Skeletal muscle satellite cell (primary cell): Measurements from ENCODE around the gene NDUFB6.

Source experiments
- H3K27me3 ChIP-seq: 2 replicates; pipeline ENCODE4 v1.7.0; 2013; ENCODE audit warnings: low read length; ENCODE audit not compliant: control insufficient read depth, insufficient read depth
- H3K36me3 ChIP-seq: 2 replicates; pipeline ENCODE4 v1.7.0; 2013; ENCODE audit warnings: mild to moderate bottlenecking, control low read depth, low read length; ENCODE audit not compliant: insufficient read depth
- H3K4me1 ChIP-seq: 2 replicates; pipeline ENCODE4 v1.7.0; 2013; ENCODE audit warnings: low read length; ENCODE audit not compliant: control insufficient read depth, insufficient read depth
- H3K4me2 ChIP-seq: 2 replicates; pipeline ENCODE4 v1.7.0; 2013; ENCODE audit warnings: mild to moderate bottlenecking, low read length
- H3K4me3 ChIP-seq: 2 replicates; pipeline ENCODE4 v1.7.0; 2013; ENCODE audit warnings: low read length
- H3K9ac ChIP-seq: 2 replicates; pipeline ENCODE4 v1.7.0; 2013; ENCODE audit warnings: mild to moderate bottlenecking, low read depth, low read length, moderate library complexity
- H3K9me3 ChIP-seq: replicated peaks from 2 replicates; pipeline ENCODE4 v1.7.0; 2013; ENCODE audit warnings: mild to moderate bottlenecking, control low read depth, low read length

Gene NDUFB6

DNA sequence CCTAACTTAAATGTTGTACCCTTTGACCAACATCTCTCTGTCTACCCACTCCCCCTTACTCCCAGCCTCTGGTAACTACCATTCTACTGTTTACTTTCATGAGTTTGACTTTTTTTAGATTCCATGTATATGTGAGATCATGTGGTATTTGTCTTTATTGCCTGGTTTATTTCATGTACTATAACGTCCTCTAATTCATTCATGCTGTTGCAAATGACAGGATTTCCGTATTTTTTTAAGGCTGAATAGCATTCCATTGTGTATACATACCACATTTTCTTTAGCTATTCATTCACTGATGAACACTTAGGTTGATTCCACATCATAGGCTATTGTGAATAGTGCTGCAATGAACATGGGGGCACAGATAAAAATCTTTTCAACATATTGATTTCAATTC is 11.8 kb upstream of the NDUFB6 start:
- Histone ChIP-seq H3K9ac (no peak overlapping the region), H3K27me3 (no peaks in the 10 kb centered on the region), H3K36me3 (no peaks in the 10 kb centered on the region), H3K4me2 (no peak overlapping the region), H3K4me3 (no peak overlapping the region), H3K9me3 (no peaks in the 10 kb centered on the region), H3K4me1 (peaks cover 4% of the 10 kb centered on the region)

DNA sequence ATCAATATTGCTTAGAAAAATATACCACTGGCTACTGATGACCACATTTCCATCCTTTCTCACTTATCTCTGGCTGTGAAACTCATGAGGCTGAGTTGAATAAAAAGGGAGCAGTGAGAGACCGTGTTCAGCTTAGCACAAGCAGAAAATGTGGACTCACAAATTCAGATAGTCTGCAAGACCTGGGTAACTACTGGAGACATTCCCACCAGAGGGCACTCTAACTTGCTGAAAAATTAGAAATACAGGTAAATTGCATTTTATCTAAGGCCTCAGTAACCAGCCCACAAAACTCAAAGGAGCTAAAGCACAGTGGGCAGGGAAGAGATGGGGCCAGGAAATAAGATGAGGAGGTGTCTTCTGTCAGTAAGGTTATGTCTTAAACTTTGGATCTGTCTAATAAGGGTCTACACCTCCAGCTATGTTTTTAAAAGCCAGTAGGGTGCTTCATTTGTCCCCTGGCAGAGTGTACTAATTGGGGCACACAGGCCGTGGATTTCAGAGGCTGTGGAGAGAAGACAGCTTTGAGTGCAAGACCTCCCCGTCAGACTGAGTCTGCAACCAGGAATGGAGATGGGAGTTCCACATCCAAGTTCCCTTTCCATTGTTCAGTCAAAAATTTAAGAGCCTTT is 8.7 kb upstream of the NDUFB6 start:
- Histone ChIP-seq H3K4me2 (no peak overlapping the region), H3K4me1 (peaks cover 4% of the 10 kb centered on the region), H3K9me3 (no peaks in the 10 kb centered on the region), H3K27me3 (peaks cover 5% of the 10 kb centered on the region), H3K4me3 (no peak overlapping the region), H3K9ac (no peak overlapping the region), H3K36me3 (no peaks in the 10 kb centered on the region)

DNA sequence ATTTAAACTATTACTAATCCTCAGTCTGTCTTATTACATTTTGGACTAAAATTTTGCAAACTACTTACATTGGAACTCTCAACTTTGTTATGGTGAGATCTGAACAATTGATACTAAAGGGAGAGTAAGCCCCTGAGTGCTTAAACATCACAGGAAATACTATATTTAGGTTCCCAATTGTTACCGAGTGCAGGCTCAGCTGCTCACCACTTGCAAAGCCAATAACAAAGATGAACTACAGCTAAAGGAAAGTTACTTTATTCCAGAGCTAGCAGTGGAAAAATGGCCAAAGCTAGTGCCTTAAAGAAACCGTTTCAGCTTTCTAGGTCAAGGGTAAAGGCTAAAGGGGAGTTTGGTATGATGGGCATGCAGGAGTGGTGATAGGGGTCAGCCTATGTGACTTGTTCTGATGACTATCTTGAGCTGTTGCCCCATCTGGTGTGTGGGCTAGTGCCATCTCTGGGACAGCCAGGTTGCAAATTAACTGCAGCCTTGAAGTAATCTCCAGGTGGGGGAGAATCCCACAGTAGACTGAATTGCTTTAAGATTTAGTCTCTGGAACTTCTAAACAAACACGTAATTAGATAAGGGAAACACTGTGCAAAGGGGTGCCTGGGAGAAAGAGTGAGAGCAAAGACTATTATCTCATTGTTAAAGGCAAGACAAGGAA is 7.8 kb upstream of the NDUFB6 start:
- peaks cover 5% of the 10 kb centered on the region for H3K27me3 ChIP-seq
- H3K4me2 ChIP-seq: no peak overlapping the region
- no peaks in the 10 kb centered on the region for H3K9me3 ChIP-seq
- H3K9ac ChIP-seq: no peak overlapping the region
- no peaks in the 10 kb centered on the region for H3K36me3 ChIP-seq
- no peak overlapping the region for H3K4me3 ChIP-seq
- H3K4me1 ChIP-seq: peaks cover 4% of the 10 kb centered on the region

DNA sequence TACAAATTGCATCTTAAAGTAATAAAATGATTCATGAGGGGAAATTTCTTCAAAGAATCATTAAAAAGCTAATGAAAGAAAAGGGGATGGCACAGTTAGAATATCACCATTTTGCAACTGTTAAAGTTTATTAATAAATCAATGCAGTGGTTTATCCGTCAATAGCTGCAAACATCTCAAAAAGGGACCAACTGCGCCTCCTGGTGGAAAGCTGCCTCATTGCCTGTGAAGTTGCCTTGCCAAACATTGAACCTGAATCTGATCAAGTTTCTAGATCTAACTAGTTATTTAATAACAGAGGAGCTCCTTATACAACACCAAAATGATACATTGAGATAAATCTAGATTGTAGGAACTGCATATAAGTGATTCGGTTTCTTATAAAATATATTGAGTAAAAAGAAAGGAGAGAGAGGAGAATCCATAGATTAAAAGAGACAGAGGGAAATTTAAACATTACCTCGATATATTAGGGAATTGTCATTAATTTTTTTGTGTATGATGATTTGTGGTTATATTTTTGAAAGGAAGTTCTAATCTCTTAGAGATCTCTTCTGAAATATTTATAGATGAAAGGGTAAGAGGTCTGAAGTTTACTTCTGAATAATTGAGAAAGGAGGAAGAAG is 6.9 kb upstream of the NDUFB6 start:
- Histone ChIP-seq H3K4me2 (peak overlapping the region; percentile 27), H3K4me1 (peaks cover 4% of the 10 kb centered on the region), H3K27me3 (peaks cover 5% of the 10 kb centered on the region), H3K9me3 (no peaks in the 10 kb centered on the region), H3K36me3 (no peaks in the 10 kb centered on the region), H3K4me3 (no peak overlapping the region), H3K9ac (no peak overlapping the region)

DNA sequence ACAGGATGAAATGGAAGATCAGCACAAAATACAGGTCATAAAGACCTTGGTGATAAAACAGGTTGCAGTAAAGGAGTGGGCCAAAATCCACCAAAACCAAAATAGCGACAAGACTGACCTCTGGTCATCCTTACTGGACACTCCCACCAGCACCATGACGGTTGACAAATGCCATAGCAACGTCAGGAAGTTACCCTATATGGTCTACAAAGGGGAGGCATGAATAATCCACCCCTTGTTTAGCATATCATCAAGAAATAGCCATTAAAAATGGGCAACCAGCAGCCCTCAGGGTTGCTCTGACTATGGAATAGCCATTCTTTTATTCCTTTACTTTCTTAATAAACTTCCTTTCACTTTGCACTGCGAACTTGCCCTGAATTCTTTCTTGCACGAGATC is 6.0 kb upstream of the NDUFB6 start:
- H3K9me3 ChIP-seq: no peaks in the 10 kb centered on the region
- H3K36me3 ChIP-seq: no peaks in the 10 kb centered on the region
- peaks cover 4% of the 10 kb centered on the region for H3K4me1 ChIP-seq
- H3K27me3 ChIP-seq: peaks cover 5% of the 10 kb centered on the region
- H3K4me3 ChIP-seq: no peak overlapping the region
- H3K9ac ChIP-seq: no peak overlapping the region
- peak overlapping the region; percentile 27 for H3K4me2 ChIP-seq

DNA sequence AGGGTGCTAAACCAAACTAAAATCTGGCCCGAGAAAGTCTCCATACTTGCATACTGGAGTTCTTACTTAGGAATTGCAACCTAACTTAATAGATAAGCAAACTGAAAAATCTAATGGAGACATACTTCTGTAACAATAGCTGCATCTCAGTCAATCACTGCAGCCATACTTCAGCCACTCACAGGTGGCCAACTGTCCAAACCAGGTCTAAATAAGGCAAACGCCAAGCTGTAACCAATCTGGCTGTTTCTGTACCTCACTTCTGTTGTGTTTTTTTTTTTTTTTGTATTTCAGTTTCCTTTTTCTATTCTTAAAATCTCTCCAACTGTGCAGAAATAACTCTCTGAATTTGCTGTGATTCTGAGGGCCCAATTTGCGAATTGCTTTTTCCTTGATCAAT is 4.4 kb upstream of the NDUFB6 start:
- no peaks in the 10 kb centered on the region for H3K36me3 ChIP-seq
- no peak overlapping the region for H3K4me3 ChIP-seq
- no peaks in the 10 kb centered on the region for H3K9me3 ChIP-seq
- peaks cover 9% of the 10 kb centered on the region for H3K4me1 ChIP-seq
- peaks cover 5% of the 10 kb centered on the region for H3K27me3 ChIP-seq
- no peak overlapping the region for H3K4me2 ChIP-seq
- no peak overlapping the region for H3K9ac ChIP-seq

DNA sequence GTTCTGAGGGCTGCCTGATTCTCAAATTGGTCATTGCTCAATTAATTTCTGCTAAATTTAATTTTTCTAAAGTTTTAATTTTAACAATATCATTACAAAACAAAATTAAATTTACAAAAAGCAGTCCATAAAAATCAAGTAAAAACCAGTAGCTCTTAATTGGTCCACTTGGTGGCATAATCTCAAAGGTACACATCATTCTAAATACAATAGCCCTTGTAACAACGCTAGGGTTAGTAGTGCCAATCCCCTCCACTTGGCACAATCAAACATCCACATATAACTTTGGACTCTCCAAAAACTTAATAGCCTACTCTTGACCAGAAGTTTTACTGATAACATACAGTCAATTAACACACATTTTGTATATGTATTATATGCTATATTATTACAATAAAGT is 1.9 kb upstream of the NDUFB6 start:
- H3K36me3 ChIP-seq: no peaks in the 10 kb centered on the region
- no peak overlapping the region for H3K9ac ChIP-seq
- H3K27me3 ChIP-seq: peaks cover 5% of the 10 kb centered on the region
- peaks cover 16% of the 10 kb centered on the region for H3K4me1 ChIP-seq
- H3K9me3 ChIP-seq: no peaks in the 10 kb centered on the region
- H3K4me3 ChIP-seq: no peak overlapping the region
- no peak overlapping the region for H3K4me2 ChIP-seq

DNA sequence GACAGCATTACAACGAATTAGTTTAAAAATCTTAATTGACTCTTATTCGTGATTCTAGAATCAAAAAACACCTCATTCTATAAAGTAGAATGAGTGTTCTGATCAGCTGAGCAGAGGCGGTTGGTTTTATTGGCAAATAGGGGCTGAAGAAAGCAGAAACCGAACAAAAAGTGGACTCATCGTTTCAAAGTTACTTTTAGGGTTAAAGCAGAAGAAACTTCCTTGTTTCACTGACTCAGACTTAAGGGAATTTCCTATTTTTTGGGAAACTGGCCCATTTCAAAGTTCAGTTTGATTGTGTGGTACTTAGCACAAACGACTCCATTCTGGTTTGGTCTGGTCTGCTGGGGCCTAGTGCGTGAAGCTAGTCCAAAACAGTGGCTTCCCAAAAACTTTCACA is 862 bp upstream of the NDUFB6 start:
- Histone ChIP-seq H3K27me3 (peaks cover 5% of the 10 kb centered on the region), H3K4me2 (peak overlapping the region; percentile 92), H3K4me3 (no peak overlapping the region), H3K36me3 (no peaks in the 10 kb centered on the region), H3K9me3 (no peaks in the 10 kb centered on the region), H3K4me1 (peaks cover 16% of the 10 kb centered on the region), H3K9ac (peak overlapping the region; percentile 88)

DNA sequence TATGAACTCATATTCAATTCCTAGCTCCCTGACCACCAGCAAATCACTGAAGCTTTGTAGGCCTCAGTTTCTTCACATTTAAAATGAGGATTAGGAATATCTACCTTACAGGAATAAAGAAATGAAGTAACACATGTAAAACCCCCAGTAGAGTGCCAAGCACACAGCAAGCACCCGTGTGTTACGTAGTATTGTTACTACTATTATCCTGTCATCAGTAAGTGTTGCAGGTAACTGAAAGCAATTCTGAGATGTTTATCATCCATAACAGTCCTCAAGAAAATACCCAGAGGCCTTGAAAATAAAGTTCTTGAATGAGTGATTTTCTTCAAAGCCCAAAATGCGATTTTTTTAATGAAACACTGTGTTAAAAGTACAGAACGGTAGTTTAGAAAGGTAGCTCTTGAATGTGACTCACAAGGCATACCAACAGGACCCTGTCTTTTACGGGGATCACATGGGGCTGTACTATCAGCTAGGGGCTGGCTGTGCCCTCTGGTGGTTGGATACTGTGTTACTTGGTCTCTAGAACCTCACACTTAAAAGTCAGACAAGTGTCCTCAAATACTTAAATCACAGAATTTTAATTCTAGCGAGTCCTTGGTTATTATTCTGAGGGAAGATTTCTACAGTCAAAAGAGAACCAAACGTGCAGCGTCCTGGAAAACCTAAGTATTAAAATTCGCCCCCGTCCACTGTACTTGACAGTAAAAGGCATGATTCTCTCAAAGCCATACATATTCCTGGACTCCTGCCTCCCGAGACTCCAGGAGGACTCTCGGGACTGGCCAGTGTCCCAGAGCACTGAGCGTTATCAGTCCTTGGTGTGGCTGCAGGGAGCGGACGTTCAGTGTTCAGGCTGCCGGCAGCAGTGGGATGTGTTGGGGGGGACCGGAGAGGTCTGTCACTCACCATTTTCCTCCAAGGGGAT is 725 bp downstream of the NDUFB6 start:
- Histone ChIP-seq H3K4me2 (peak overlapping the region; percentile 92), H3K36me3 (peaks cover 7% of the 10 kb centered on the region), H3K9ac (peak overlapping the region; percentile 88), H3K9me3 (no peaks in the 10 kb centered on the region), H3K4me3 (peak overlapping the region; percentile 92), H3K4me1 (peaks cover 16% of the 10 kb centered on the region), H3K27me3 (no peaks in the 10 kb centered on the region)

DNA sequence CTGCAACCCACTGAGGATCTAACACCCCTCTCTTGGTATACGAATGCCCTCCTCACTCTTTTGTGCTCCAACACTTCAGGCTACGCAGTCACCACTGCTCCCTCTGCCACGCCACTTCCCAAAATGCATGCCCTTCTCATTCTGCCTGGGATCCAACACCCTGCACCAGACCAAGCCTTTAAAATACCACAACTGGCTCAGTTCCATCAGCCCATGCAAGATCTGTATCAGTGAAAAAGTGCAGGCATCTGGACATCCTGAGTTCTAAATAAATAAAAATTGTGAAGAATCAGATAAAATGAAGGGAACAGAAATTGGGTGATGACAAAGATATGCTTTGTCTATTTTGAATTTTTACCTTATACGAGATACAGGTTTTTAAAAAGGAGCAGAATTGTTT is 2.7 kb downstream of the NDUFB6 start:
- Histone ChIP-seq H3K9me3 (no peaks in the 10 kb centered on the region), H3K4me1 (peaks cover 16% of the 10 kb centered on the region), H3K4me3 (no peak overlapping the region), H3K27me3 (no peaks in the 10 kb centered on the region), H3K9ac (no peak overlapping the region), H3K36me3 (peaks cover 18% of the 10 kb centered on the region), H3K4me2 (no peak overlapping the region)

DNA sequence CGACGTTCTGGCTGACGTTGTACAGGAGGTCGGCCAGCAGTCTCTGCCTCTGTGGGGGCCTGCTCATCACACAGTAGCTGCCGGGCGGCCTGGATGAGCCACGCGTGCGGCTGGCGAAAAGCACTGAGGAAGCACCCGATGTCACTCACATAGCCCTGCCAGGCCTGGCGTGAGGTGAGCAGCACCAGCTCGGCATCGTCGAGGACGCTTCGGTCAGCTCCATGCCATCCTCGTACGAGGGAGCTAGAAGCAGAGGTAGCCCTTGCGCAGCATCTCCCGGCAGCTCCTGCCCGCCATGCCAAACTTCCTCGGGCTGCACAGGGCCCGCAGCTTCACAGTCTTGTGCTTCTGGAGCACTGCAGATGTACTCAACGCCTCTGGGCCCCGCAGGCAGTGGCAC is 6.2 kb downstream of the NDUFB6 start:
- Histone ChIP-seq H3K4me3 (no peak overlapping the region), H3K9me3 (no peaks in the 10 kb centered on the region), H3K27me3 (no peaks in the 10 kb centered on the region), H3K36me3 (peaks cover 25% of the 10 kb centered on the region), H3K9ac (no peak overlapping the region), H3K4me2 (no peak overlapping the region), H3K4me1 (peaks cover 10% of the 10 kb centered on the region)
